IPS-15b (cell line): ENCODE results near the gene ACVR1C.
A peak's percentile ranks its signal among the peaks of the same experiment; 100 is the strongest.
"Not testable (repeated sequence)": the region's sequence is repeated elsewhere in the genome, so short reads cannot be mapped to it uniquely, and the experiment has no call there.

Experiments used
- H3K27me3 ChIP-seq: one replicate; pipeline ENCODE4 v1.6.1; 2013; ENCODE audit warnings: low read length; ENCODE audit not compliant: control insufficient read depth, insufficient read depth
- H3K36me3 ChIP-seq: one replicate; pipeline ENCODE4 v1.6.1; 2013; ENCODE audit warnings: low read length; ENCODE audit not compliant: control insufficient read depth, insufficient read depth
- H3K4me1 ChIP-seq: one replicate; pipeline ENCODE4 v1.6.1; 2013; ENCODE audit warnings: mild to moderate bottlenecking, low read length; ENCODE audit not compliant: control insufficient read depth, insufficient read depth
- H3K4me3 ChIP-seq: one replicate; pipeline ENCODE4 v1.5.1; 2013; ENCODE audit warnings: low read depth, low read length
- H3K9ac ChIP-seq: one replicate; pipeline ENCODE4 v1.6.1; 2013; ENCODE audit warnings: low read depth, mild to moderate bottlenecking, low read length
- H3K9me3 ChIP-seq: one replicate; pipeline ENCODE4 v1.6.1; 2013; ENCODE audit warnings: mild to moderate bottlenecking, low read length; ENCODE audit not compliant: control insufficient read depth, insufficient read depth

Gene ACVR1C

DNA sequence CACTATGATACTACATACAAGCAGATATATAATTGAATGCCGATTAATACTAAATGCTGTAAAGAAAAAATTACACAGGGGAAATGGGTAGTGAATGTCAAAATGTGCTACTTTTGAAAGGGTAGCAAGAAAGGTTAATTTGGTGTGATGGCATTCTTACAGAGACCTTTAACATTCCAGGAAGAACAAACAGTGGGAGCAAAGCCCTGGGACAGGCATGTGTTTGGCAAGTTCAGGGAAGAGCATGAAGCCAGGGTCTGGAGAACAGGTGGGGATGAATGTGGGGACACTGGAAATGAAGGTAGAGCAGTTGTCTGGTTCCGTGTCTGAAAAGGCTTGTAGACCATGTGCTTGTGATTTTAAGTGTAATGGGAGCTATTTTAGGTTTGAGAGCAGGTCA lies 102.6 kb downstream of the ACVR1C start:
- Histone ChIP-seq H3K9ac (no peak overlapping the region), H3K27me3 (no peaks in the 10 kb centered on the region), H3K9me3 (no peaks in the 10 kb centered on the region), H3K36me3 (no peaks in the 10 kb centered on the region), H3K4me3 (no peak overlapping the region), H3K4me1 (no peaks in the 10 kb centered on the region)

DNA sequence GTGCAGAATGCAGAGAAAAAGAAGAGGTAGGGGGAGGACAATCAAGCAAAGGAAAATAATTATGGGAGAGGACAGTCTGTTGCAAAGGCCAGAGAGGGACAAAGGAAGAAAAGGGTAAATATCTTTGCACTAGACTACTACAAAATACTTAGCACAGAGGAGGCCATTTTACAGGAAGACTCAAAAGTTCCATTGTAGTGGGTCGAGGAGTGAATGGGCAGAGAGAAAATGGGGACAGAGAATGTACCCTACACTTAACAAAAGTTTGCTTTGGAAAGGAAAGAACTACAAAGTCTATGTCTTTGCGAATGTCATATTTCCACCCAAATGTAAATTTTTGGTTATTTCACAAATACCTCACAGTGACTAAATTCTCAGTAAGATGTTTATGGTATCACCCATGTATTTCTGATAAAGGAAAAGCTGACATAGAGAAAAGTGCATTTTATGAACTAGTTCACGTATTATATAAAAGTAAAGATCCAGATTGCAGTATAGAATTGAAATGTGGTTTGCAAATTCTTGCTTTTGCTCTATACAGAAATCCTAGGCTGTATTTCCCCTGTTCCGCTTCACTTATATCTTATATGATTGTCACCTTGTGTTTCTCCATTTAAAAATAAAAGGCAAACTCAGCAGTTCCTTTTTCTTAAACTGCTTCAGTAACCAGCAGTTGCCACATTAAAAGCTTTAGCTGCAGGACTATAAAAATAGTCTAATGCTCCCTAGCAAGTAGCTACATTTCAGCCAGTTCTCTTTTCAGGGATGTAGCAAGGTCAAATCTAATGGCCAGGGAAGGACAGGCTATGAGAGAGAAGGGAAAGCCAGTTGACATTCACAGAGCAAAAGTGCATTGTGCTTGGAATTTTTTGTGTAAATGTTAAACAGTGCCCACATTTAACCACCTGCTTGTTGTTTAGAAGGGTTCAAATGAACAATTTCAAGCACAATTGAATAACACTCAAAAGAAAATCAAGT lies 105.1 kb downstream of the ACVR1C start:
- H3K9ac ChIP-seq: no peak overlapping the region
- no peaks in the 10 kb centered on the region for H3K4me1 ChIP-seq
- H3K9me3 ChIP-seq: no peaks in the 10 kb centered on the region
- H3K27me3 ChIP-seq: no peaks in the 10 kb centered on the region
- H3K36me3 ChIP-seq: no peaks in the 10 kb centered on the region
- H3K4me3 ChIP-seq: no peak overlapping the region

- not testable (repeated sequence) for H3K27me3 ChIP-seq, H3K36me3 ChIP-seq, H3K9me3 ChIP-seq, H3K4me1 ChIP-seq, H3K9ac ChIP-seq
- peak overlapping the region; percentile 35 for H3K4me3 ChIP-seq
Measured at GRCh38 chr2:157514966-157515365, 113.7 kb downstream of the ACVR1C start.

DNA sequence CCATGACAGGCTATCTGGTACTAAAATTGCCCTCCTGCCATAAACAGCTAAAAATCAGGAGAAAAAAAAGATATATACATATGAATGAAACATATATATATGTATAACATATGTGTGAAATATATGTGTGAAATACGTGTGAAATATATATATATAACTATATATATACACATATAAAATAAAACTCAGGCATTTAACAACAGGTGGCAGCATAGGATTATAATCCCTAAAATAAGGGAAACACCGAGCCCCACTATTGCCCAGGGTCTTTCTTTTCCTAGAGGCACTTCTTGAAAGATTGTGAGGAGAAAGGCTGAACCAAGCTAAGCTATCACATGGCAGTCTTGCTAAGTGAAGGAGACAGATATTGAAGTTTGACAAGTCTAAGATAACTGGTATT lies 118.9 kb downstream of the ACVR1C start:
- H3K4me3 ChIP-seq: no peak overlapping the region
- no peaks in the 10 kb centered on the region for H3K36me3 ChIP-seq
- no peaks in the 10 kb centered on the region for H3K27me3 ChIP-seq
- no peaks in the 10 kb centered on the region for H3K9me3 ChIP-seq
- H3K4me1 ChIP-seq: no peaks in the 10 kb centered on the region
- no peak overlapping the region for H3K9ac ChIP-seq

DNA sequence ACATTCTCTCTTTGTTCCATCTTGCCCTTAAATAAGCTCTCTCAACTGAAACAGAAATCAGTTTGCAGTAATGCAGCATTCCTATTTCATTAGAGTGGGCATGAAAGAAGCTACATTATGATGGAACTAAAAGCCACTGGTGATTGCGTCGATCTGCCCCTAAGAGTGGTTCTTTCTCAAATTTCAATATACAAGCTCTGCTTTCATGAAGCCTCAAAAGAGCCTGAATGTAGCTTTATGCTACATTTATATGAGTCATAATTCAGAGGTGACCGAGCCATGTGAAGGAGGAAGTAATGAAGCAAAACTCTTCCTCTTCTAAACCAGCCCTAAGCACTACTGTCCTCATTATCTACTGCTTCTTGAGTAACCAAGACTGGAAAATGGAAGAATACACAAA lies 120.0 kb downstream of the ACVR1C start:
- H3K9me3 ChIP-seq: no peaks in the 10 kb centered on the region
- H3K9ac ChIP-seq: no peak overlapping the region
- no peaks in the 10 kb centered on the region for H3K27me3 ChIP-seq
- no peaks in the 10 kb centered on the region for H3K36me3 ChIP-seq
- H3K4me3 ChIP-seq: no peak overlapping the region
- H3K4me1 ChIP-seq: no peaks in the 10 kb centered on the region

DNA sequence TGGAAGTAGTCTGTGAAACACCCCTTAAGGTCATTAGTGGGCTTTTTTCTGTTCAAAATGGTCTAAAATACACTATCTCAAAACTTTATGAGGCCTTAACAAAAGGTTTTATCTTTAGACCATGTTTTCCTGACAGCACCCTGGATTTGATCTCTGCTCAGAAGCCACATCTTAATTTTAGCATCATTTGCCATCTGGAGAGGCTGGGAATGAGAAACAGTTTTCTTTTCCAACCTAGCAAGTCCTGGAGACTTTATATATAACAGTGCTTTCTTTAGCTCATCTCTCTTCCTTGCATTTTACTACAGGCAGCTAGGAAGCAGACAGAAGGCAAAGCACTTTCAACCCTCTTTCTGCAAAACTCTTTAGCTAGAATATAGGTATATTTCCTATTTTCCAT lies 122.1 kb downstream of the ACVR1C start:
- H3K36me3 ChIP-seq: no peaks in the 10 kb centered on the region
- no peaks in the 10 kb centered on the region for H3K4me1 ChIP-seq
- no peak overlapping the region for H3K9ac ChIP-seq
- H3K9me3 ChIP-seq: no peaks in the 10 kb centered on the region
- H3K4me3 ChIP-seq: no peak overlapping the region
- no peaks in the 10 kb centered on the region for H3K27me3 ChIP-seq

DNA sequence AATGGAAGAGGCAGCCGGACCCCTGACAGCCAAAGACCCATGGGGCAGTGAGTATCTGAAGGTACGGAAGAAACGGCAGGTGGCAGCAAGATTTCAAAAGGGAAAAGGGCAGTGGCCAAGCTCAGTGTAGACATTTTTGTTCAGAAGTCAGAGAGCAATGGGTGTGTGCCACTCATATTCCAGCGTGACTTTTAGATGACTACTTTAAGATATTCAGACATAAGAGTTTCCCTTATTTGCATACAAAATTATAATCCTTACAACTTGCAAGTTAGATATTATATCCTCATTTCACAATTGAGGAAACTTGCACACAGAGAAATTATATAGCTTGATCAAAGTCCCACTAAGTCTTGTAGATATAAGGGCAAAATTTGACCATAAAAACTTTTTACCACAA lies 124.0 kb downstream of the ACVR1C start:
- H3K36me3 ChIP-seq: no peaks in the 10 kb centered on the region

GRCh38 chr2:157501026-157501425 lies 127.6 kb downstream of the ACVR1C start:
- H3K4me1 ChIP-seq: no peaks in the 10 kb centered on the region
- no peaks in the 10 kb centered on the region for H3K9me3 ChIP-seq
- no peak overlapping the region for H3K4me3 ChIP-seq
- no peaks in the 10 kb centered on the region for H3K36me3 ChIP-seq
- H3K9ac ChIP-seq: no peak overlapping the region
- no peaks in the 10 kb centered on the region for H3K27me3 ChIP-seq

More for the DNA sequence above, 124.0 kb downstream of the ACVR1C start:
- no peaks in the 10 kb centered on the region for H3K4me1 ChIP-seq
- H3K9ac ChIP-seq: no peak overlapping the region
- no peaks in the 10 kb centered on the region for H3K9me3 ChIP-seq
- no peaks in the 10 kb centered on the region for H3K27me3 ChIP-seq
- H3K4me3 ChIP-seq: no peak overlapping the region

- no peaks in the 10 kb centered on the region for H3K9me3 ChIP-seq
Measured at GRCh38 chr2:157500334-157500733, 128.3 kb downstream of the ACVR1C start.

DNA sequence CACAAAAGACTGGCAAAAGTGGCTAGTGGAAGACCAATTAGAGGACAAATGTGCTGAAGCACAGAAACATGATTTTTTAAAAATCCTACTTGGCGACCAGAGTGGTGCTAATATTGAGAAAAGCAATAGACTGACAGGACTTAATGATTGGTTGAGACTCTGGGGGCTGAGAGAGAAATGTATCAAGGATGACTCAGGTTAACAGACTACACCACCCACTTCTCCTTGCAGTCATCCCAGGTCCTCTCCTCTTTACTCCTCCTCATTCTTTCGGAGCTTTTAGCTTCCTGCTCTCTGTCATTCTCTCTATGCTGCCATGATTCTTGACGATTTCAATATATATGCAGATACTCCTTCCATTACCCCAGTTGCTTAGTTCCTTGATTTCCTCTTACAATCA lies 130.2 kb downstream of the ACVR1C start:
- no peak overlapping the region for H3K9ac ChIP-seq
- H3K4me3 ChIP-seq: no peak overlapping the region
- H3K36me3 ChIP-seq: no peaks in the 10 kb centered on the region
- no peaks in the 10 kb centered on the region for H3K4me1 ChIP-seq
- no peaks in the 10 kb centered on the region for H3K27me3 ChIP-seq
- H3K9me3 ChIP-seq: no peaks in the 10 kb centered on the region

More at GRCh38 chr2:157500334-157500733, 128.3 kb downstream of the ACVR1C start:
- H3K9ac ChIP-seq: no peak overlapping the region
- no peak overlapping the region for H3K4me3 ChIP-seq
- no peaks in the 10 kb centered on the region for H3K27me3 ChIP-seq
- H3K36me3 ChIP-seq: no peaks in the 10 kb centered on the region
- H3K4me1 ChIP-seq: no peaks in the 10 kb centered on the region

- H3K4me3 ChIP-seq: no peak overlapping the region
- H3K9ac ChIP-seq: no peak overlapping the region
- no peaks in the 10 kb centered on the region for H3K9me3 ChIP-seq
- no peaks in the 10 kb centered on the region for H3K36me3 ChIP-seq
- no peaks in the 10 kb centered on the region for H3K27me3 ChIP-seq
- H3K4me1 ChIP-seq: no peaks in the 10 kb centered on the region
Measured at GRCh38 chr2:157497638-157498314, 130.9 kb downstream of the ACVR1C start.
